BE2C (cell line): Measurements from ENCODE around the gene RADIL.

Experiments
- DNase-seq: peaks from one replicate; pipeline ENCODE4 v3.0.0-alpha.2; 2020
- H3K27me3 ChIP-seq: fragments of 250-450 bp; sonication (Bioruptor Pico); 2 replicates; pipeline ENCODE4 v1.5.1; 2020; ENCODE audit warnings: mild to moderate bottlenecking
- H3K36me3 ChIP-seq: fragments of 250-450 bp; sonication (Bioruptor Pico); 2 replicates; pipeline ENCODE4 v1.5.1; 2020; ENCODE audit warnings: mild to moderate bottlenecking
- H3K4me1 ChIP-seq: fragments of 250-450 bp; sonication (Bioruptor Pico); 2 replicates; pipeline ENCODE4 v1.5.1; 2020
- H3K4me3 ChIP-seq: 2 replicates; pipeline ENCODE4 v1.5.1; 2011; ENCODE audit warnings: low read depth, low read length
- H3K9me3 ChIP-seq: fragments of 250-450 bp; sonication (Bioruptor Pico); 2 replicates; pipeline ENCODE4 v1.5.1; 2020
- TF ChIP-seq, protein P1 (sequence below): IDR thresholded peaks from 2 replicates; pipeline ENCODE4 v1.5.1; 2012; ENCODE audit warnings: mild to moderate bottlenecking, low read depth, low read length

Gene RADIL

DNA sequence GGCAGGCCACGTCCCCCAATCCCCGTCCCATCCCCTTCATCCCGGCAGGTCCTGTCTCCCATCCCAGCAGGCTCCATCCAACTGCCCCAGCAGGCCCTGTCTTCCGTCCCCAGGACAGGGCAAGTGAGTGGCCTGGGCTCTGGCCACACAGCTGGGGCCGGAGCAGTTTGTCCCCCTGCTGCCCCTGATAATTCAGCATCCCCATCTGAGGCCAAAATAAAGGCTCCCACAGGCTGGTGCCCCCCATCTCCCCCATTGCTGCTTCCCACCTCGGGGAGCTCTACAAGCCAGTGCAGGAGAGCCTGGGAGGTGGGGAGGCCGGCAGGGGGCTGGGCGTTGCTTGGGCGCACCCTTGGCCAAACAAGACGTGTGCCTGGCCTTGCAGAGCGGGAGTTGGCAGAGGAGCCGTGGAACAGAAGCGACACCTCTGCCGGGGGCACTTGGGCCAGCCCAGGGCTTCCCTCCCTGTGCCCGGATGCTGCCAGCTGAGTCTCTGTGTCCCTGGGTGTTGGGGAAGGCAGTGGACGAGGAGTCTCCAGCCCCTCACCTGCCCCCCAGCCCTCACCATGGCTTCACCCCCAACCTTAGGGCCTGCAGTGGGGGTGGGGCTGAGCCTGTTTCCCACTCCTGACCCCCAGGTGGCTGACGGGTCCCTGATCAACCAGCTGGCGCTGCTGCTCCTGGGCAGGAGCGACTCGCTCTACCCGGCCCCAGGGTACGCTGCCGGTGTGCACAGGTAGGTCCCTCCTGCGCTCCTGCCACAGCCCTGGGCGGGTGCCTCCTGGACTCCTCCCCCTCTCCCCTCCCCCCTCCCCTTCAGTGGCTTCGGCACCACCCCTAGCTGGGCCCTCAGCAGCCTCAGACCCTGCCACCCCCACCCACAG lies 94.1 kb downstream of the RADIL start:
- DNase-seq = no peak
- Histone ChIP-seq H3K4me3 (no peak overlapping the region), H3K9me3 (no peaks in the 10 kb centered on the region), H3K36me3 (peaks cover 11% of the 10 kb centered on the region; the same call in 1 of the 2 replicates), H3K27me3 (no peaks in the 10 kb centered on the region), H3K4me1 (no peaks in the 10 kb centered on the region)
- TF ChIP-seq, protein P1, sequence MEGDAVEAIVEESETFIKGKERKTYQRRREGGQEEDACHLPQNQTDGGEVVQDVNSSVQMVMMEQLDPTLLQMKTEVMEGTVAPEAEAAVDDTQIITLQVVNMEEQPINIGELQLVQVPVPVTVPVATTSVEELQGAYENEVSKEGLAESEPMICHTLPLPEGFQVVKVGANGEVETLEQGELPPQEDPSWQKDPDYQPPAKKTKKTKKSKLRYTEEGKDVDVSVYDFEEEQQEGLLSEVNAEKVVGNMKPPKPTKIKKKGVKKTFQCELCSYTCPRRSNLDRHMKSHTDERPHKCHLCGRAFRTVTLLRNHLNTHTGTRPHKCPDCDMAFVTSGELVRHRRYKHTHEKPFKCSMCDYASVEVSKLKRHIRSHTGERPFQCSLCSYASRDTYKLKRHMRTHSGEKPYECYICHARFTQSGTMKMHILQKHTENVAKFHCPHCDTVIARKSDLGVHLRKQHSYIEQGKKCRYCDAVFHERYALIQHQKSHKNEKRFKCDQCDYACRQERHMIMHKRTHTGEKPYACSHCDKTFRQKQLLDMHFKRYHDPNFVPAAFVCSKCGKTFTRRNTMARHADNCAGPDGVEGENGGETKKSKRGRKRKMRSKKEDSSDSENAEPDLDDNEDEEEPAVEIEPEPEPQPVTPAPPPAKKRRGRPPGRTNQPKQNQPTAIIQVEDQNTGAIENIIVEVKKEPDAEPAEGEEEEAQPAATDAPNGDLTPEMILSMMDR = no peak

DNA sequence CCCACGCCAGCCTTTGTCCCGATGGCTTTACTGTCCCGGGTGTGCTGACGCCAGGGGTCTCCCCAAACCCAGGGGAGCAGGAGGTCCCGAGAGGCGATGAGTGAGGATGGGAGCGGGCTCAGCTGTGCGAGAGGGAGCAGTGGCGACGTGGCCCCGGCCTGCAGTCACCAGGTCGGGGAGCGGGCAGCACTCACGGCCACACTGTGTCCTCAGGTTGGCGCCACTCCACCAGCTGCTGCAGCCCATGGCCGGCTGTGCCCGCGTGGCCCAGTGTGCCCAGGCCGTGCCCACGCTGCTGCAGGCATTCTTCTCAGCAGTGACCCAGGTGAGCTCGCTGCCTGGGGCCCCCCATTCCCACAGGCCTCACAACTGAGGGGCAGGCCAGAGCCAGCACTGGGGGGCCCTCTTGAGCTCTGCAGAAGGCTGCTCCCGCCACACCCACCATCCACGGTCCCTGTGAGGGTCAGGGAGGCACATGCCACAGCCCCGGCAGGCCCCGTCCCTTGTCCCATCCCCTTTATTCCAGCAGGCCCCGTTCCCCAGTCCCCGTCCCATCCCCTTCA lies 94.8 kb downstream of the RADIL start:
- Histone ChIP-seq H3K4me1 (no peaks in the 10 kb centered on the region), H3K4me3 (no peak overlapping the region), H3K9me3 (no peaks in the 10 kb centered on the region), H3K36me3 (peaks cover 11% of the 10 kb centered on the region; the same call in 1 of the 2 replicates), H3K27me3 (no peaks in the 10 kb centered on the region)
- TF ChIP-seq, protein P1 = no peak
- no peak for DNase-seq

DNA sequence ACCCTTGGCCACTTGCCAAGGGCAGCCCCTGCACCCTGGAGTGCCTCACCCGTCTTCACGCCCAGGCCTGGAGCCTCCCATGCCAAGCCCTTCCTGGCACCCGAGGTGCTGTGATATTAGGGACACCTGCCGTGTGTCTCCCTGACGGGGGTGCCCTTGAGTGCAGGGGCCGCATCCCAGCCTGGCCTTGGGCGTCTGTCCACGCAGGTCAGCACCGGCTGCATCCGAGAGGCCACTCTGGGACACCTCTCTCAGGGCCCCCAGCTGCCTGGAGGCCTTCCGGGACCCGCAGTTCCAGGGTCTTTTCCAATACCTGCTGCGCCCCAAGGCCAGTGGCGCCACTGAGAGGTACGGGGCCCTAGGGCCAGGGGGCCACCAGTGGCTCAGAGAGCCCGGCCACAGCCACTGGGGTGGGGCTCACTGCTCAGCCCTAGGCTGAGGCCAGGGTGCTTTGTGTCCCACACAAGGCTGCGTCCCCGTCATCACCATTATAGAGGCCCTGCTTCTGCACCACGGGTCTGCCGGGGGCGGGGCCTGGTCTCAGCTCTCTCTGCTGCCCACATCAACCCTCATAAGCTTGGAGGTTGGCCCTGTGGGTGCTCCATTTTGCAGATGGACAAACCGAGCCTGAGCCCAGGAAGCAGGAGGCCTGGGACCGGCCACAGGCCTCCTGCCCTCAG lies 95.4 kb downstream of the RADIL start:
- Histone ChIP-seq H3K36me3 (peaks cover 11% of the 10 kb centered on the region; the same call in 1 of the 2 replicates), H3K4me1 (no peaks in the 10 kb centered on the region), H3K27me3 (no peaks in the 10 kb centered on the region), H3K9me3 (no peaks in the 10 kb centered on the region), H3K4me3 (no peak overlapping the region)
- no peak for DNase-seq
- TF ChIP-seq, protein P1 = no peak

DNA sequence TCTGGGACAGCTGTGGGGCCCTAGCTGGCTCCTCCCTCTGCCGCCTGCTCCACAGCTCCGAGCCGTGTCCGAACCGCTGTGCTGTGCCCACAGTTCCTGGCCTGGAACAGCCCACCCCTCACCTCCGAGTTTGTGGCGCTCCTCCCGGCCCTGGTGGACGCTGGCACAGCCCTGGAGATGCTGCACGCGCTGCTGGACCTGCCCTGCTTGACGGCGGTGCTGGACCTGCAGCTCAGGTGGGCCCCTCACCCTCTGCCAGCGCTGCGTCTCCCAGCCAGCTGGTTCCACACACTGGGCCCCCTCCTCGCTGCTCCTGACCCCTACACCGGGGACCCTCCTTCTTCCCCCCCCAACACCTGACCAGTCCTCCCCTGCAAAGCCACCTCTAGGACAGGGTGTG lies 96.0 kb downstream of the RADIL start:
- no peak for DNase-seq
- Histone ChIP-seq H3K27me3 (no peaks in the 10 kb centered on the region), H3K36me3 (peaks cover 13% of the 10 kb centered on the region; the same call in 1 of the 2 replicates), H3K4me1 (no peaks in the 10 kb centered on the region), H3K9me3 (no peaks in the 10 kb centered on the region), H3K4me3 (no peak overlapping the region)
- TF ChIP-seq, protein P1 = no peak

DNA sequence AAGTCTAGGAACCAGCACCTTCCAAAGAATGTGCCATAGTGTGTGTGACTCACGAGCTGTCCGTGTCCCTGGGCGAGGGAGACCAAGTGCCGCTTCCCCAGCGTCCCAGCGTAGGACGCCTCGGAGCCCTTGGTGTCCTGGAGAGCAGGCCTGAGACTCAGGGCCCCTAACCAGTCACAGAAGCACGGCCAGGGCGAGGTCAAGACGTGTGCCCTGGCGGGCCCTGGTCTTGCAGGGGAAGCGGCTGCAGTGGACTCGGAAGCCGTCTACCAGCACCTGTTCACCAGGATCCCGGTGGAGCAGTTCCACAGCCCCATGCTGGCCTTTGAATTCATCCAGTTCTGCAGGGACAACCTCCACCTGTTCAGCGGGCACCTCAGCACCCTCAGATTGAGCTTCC lies 97.5 kb downstream of the RADIL start:
- no peaks in the 10 kb centered on the region for H3K9me3 ChIP-seq
- peaks cover 22% of the 10 kb centered on the region for H3K36me3 ChIP-seq
- H3K4me3 ChIP-seq = no peak overlapping the region
- no peaks in the 10 kb centered on the region for H3K4me1 ChIP-seq
- no peaks in the 10 kb centered on the region for H3K27me3 ChIP-seq
- no peak for DNase-seq
- TF ChIP-seq, protein P1 = no peak
